HG03342 (cell line): ENCODE measurements around the gene APOL4.
"Not testable (repeated sequence)": the region's sequence is repeated elsewhere in the genome, so short reads cannot be mapped to it uniquely, and the experiment has no call there.

Experiments
- ATAC-seq: cut with Tn5 transposase; IDR thresholded peaks from one replicate; pipeline ENCODE4 v1.9.1; 2021; ENCODE audit warnings: mild to moderate bottlenecking, moderate library complexity; ENCODE audit not compliant: unreplicated experiment

APOL4 gene

DNA sequence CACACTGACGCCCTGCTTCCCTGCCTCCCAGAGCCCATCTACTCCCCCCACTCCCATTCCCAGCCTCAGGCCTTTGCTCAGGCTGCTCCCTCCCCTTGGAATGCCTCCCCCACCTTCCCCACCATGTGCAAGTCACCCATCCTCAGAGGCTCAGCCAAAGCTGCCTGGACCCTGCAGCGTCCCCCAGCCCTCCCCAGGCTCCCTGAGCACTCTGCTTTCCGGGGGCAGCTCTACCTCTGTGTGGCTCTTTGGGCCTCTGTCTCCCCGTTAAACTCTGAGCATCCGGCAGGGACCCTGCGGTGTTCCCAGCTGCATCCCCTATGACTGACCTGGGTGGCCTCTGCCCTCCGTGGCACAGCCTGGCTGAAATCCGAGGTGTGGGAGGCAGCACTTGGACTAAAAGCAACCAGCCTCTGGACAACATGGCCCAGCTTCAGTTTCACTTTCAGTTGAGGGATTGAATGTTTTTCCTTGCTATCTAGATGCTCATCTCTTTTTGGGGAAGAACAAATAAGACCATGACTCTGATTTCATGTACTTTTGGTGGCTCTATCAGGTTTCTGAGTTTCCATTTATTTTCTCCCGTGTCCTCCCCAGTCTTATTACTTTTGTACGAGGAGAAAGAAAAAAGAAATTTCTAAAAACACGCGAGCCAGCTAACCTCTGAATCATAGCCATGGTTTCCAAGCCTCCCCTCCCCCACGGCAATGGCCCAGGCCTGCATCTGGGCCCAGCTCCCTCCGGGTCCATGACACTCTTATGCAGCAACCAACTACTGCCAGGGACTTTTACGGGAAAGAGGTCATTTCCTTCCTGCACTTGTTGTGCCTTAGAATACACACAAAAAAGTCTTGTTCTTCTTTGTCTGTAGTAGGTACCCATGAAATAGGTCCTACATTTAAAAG, 44.8 kb downstream of the APOL4 start:
- ATAC-seq: no peak

DNA sequence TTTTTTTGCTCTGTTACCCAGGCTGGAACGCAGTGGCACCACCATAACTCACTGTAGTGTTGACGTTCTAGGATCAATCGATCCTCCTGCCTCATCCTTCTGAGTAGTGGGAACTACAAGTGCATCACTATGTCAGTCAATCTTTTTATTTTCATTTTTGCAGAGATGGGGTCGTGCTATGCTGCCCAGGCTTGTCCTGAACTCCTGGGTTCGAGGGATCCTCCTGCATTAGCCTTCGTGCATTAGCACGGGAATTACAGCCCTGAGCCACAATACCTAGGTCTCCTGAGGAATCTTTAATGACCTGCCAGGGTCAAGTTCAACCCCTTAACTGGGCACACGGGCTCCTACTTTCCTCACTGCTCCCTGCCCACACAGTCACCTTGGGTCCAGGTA, 45.5 kb downstream of the APOL4 start:
- no peak for ATAC-seq

DNA sequence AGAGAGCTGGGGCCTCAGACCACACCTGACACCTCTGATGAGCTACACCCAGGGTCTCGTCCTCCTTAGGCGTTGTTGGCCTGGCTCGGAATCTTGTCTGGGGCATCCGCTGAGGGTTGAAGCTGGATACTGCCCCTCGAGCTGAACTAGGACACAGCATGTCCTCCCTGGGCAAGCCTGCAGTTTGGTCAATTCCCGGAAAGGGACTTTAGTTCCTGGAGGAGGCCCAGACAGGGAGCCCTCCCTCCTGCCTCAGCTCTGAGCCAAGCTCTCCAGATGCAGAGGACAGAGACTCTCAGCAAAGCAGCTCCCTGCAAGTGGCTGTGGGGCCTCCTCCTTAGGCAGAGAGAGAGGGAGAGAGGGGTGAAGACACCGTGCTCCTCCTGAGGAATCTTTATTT, 45.9 kb downstream of the APOL4 start:
- no peak for ATAC-seq

DNA sequence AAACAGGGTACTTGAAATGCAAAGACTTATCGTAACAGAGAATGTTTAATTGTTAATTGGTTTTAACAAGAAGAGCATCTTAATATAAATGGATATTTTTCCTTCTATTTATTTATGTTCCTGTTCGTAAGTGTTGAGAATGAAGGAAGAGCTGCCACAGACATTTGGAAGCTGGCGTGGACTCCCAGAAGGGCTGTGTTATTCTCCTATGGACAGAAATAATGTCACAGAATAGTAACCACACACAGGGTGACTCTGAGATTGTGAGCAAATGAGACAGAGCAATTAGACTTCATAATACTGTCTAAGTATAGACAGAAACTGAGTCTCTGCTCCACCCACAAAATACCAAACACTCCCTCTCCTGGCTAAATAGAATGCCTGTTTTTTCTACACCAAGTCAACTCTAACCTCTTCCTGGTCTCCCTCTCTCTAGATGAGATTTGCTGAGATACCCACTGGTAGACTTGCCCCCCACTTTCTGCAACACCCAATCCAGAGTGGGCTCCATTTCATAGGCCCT, 47.1 kb downstream of the APOL4 start:
- ATAC-seq: no peak

DNA sequence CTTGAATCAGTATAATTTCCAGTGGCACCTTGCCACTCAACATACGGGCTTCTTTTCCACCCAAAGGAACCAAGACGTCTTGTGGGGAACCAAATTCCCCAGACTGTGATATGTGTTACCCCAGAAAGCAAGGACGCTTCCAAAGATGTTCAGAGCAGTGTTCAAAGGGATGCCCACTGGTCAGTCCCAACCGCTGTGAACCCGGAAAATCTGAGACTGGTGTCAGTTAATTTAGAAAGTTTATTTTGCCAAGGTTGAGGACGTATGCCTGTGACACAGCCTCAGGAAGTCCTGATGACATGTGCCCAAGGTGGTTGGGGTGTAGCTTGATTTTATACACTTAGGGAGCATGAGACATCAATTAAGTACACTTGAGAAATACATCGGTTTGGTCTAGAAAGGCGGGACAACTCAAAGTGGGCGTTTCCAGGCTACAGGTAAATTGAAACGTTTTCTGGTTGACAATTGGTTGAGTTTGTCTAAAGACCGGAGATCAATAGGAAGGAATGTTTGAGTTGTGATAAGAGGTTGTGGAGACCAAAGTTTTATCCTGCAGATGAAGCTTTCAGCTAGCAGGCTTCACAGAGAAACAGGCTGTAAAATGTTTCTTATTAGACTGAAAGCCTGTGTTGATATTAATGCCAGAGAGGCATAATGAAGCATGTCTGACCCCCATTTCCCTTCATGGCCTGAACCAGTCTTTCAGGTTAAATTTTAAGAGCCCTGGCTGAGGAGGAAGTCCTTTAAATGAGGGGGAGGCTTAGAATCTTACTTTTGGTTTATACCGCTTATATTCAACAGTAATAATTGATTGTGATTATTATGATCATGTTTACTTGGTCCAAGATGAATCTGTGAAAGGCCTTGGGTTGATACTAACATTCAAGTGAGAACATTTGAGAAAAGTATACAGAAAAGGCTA, 47.8 kb downstream of the APOL4 start:
- ATAC-seq: no peak

DNA sequence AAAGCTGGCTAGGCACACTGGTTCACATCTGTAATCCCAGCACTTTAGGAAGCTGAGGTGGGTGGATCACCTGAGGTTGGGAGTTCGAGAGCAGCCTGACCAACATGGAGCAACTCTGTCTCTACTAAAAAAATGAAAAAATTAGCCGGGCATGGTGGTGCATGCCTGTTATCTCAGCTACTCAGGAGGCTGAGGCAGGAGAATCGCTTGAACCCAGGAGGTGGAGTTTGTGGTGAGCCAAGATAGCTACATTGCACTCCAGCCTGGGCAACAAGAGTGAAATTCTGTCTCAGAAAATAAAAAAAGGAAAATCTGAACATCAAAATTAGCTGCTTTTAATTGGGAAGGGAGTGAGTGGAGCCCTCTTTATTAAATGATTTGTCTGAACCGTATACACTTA, 48.8 kb downstream of the APOL4 start:
- ATAC-seq: not testable (repeated sequence)

DNA sequence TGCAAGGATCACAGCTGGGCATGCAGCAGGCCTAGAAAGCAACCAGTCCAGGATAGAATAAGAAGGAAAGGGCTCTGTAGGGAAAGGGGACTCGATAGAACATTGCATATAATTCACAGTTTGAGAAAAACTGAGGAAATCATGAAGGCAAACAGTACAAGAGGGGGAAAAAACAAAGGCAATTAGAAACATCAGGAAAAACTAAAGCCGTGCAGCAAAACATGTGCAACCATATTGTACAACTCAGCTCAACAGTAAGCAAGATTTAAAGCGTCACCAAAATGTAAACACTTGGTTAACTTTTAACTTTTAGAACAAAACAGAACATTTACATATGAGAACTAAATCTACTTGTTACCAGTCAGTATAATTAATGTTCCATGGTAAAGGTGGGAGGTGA, 49.5 kb downstream of the APOL4 start:
- ATAC-seq: no peak

DNA sequence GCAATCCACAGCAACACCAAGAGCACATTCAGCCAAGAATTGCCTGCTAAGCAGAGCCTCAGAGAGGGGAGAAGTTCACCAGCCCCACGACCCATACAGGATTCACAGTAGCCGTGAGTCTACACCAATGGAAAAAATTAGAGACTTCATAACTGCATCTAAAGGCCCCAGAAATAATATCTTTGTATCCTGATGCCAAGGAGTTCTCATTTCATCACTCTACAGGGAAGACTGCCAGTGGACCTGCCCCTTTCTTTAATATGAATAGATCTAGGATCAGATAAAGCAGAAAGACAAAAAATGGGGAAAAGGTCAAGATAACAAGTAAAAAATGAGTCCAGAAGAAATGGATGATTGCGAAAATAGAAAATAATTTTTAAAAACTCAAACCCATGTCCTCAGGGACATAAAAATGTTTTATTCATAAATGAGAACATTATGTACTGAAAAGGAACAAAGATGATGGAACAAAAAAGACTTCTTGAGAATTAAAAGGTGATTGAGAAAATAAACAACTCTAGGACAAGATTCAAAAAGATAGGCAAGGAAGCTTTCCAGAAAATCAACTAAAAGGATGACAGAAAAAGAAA, 50.5 kb downstream of the APOL4 start:
- no peak for ATAC-seq

DNA sequence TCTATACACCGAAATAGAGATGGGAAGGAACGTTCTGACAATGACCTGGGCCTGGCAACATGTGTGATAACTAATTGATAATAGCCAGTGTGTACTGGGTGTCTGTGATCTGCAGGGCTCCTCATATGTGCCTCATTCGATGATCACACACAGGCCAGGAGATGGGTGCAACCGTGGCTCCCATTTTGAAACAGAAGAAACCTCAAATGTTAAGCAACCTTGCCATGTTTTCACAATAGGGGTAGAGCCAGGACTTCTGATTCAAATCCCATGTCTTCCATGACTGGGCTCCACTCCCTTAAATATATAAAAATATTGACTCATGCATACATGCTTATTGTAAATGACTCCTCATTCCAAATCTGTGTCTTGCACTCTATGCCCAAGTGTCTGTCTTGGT, 52.2 kb downstream of the APOL4 start:
- ATAC-seq: no peak

DNA sequence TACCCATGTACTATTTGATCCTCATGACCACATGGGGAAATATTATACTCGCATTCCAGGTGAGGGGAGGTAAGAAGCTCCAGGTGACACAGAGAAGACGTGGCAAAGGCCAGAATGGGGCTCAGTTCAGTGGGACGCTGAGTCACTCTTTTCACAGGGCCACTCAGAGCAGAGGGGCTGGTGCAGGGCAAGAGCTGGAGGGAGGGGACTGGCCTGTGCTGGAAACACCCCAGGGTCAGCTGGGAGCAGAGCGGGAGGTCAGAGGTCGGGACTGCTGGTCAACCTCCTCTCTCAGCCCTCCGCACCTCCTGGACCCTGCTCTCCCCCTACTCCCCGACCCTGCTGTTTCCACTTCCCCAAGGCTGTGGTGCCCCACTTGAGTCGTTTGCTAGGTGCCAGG, 53.2 kb downstream of the APOL4 start:
- ATAC-seq: no peak

DNA sequence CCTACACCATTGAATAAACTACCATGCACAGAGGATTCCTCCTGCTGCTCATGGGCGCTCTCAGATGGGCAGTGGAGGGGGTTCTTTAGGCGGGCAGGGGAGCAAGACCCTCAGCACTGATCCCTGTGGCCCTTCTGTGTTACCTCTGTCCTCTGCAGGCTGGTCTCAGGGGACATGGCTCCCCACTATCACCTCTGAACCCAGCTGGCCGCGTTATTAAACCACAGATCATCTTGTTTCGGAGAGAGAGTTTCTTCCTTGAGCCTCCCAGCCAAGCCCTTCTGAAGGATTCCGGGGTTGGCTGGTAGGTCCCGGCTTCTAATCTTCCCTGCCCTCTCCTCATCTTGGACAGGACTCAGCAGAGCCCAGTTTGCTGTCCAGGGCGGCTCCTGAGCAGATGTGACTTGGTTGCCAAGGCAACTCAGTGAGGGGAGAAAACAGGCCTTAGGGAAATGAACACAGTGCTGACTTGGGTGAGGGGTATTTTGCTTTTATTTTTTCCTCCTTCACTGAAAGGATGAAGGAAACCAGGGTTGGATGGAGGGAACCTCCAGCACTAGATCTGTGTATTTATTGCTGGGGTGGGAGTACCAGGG, 54.3 kb downstream of the APOL4 start:
- no peak for ATAC-seq

DNA sequence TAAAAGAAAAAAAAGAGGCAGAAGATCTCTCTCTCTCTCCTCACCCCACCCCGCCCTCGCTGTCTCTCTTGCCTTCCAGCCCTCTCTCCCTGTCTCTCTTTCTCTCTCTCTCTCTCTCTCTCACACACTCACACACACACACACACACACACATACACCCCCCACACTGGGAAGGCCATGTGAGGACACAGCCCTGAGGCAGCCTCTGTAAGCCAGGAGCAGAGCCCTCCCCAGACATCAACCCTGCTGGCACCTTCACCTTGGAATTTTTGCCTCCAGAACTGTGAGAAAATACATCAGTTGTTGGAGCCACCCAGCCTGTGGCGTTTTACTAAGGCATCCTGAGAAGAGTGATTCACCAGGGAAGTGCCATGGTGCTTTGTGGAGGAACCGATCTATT, 55.7 kb downstream of the APOL4 start:
- ATAC-seq: no peak

DNA sequence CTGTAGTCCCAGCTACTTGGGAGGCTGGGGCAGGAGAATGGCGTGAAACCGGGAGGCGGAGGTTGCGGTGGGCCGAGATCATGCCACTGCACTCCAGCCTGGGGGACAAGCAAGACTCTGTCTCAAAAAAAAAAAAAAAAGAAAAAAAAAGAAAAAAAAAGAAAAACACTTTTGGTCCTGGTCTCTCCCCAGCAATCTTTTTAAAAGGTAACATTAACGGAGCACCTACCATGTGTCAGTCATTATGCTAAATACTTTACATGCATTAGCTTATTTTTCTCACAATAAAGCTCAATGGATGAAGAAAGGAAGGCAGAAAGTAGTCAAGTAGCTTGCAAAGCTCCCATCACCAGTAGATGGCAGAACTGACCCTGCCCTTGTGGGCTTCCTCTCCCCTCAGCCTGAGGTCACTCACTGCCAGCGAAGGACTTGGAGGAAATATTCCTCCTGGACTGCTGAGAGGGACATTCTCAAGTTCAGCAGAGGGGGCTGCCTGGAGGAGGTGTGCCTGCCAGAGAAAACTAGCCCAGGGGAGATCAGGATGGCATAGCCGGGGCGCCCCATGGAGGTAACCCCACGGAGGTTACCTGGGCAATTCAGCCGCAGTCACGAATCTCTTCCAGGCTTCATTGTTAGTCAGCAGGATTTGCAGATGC, 56.6 kb downstream of the APOL4 start:
- ATAC-seq: no peak

DNA sequence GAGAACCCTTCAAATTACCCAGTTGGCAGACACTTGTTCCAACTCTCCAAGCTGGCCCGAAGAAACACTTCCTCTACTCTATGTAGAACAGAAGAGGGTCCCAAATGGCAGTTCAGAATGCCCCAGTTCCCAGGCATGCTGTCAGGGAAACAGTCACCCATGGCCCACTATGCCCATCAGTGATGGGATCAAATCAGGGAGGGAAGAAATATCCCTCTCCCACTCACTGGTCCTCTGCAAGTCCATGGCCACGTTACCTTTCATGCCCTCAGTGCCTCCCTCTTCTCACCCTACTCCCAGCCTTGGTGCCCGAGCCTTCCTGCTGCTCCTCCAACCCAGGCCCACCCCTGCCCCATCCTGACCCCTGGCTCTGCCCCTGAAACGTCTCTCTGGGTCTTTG, 57.7 kb downstream of the APOL4 start:
- no peak for ATAC-seq

DNA sequence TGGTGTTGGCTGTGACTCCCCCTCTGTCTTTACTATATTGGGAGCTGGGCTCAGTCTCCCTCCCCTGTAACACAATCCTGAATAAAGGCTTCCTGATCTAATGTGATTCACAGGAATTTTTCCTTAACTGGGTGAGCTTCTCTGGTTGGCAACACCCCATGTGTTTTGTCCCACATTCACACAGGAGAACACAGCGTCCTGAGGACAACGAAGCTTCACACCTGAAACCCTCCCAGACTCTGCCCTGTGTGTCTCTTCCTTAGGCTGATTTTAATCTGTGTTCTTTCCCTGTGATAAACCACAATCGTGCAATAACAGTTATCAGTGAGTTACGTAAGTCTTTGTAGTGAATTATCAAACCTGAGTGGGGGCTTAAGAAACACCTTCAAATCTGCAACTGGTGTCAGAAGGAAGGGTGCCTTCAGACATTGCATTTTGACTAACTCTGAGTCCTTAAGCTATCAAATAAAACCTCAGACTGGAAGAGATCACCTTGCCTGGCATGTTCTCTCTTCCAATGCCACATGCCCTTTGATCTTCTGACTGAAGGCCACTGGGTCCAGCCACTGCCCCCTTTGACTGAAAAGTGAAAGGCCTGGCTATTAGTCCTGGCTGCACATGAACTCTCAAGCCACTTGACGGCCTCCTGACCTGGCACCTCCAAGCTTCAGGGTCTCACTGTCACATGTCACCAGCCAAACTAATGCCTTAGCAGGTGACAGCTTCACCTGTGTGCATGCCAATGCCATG, 58.4 kb downstream of the APOL4 start:
- no peak for ATAC-seq

DNA sequence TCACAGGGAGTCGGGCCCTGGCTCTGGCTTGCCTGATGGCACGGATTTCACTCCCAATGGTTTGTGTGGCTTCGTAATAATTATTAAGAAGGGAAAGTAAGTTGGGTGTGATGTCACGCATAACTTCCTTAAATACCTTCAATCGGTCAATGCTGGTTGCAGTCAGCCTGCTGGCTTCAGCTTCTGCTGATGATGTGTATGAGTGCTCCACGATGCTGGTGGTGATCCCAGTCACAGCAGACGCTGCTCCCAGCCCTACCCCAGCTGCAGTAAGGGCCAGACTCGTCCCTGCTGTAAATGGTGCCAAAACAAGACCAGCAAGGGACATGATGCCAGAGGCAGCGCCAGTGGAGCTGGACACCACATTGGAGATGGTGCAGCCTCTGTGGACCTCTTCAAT, 60.1 kb downstream of the APOL4 start:
- no peak for ATAC-seq
